ENCODE data around the gene TRIM61.
"Not testable (repeated sequence)": the region's sequence is repeated elsewhere in the genome, so short reads cannot be mapped to it uniquely, and the experiment has no call there.

TRIM61 gene

DNA sequence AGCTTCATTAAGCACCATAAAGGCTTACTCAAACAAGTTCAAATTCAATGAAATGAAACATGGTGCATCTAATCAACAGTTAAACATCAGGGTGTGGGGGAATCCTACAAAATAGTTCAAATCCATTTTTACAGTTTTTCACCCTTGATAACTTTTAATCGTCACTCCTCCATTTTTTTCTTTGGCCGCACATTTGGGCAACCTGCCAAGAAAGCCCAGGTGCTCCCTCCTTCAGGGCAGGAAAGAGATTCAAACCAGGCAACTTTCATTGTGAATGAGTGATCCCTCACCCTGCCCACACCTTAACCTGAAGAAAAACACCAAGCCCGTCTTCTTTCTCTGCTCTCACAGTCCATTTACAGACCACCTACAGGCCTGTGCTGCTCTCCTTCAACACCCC lies 24.9 kb downstream of the TRIM61 start:
- no peaks in the 10 kb centered on the region for H3K4me1 ChIP-seq (ENCODE audit: control insufficient read depth, insufficient read depth, low read length)
- no peaks in the 10 kb centered on the region for H3K36me3 ChIP-seq (ENCODE audit: control insufficient read depth, insufficient read depth, low read length)
- no peak overlapping the region for H3K27ac ChIP-seq (ENCODE audit: low read depth, low read length)
- H3K4me3 ChIP-seq (ENCODE audit: low read length): no peak overlapping the region
- no peaks in the 10 kb centered on the region for H3K27me3 ChIP-seq (ENCODE audit: control insufficient read depth, insufficient read depth, low read length)
- H3K9ac ChIP-seq (ENCODE audit: low read length): no peak overlapping the region

DNA sequence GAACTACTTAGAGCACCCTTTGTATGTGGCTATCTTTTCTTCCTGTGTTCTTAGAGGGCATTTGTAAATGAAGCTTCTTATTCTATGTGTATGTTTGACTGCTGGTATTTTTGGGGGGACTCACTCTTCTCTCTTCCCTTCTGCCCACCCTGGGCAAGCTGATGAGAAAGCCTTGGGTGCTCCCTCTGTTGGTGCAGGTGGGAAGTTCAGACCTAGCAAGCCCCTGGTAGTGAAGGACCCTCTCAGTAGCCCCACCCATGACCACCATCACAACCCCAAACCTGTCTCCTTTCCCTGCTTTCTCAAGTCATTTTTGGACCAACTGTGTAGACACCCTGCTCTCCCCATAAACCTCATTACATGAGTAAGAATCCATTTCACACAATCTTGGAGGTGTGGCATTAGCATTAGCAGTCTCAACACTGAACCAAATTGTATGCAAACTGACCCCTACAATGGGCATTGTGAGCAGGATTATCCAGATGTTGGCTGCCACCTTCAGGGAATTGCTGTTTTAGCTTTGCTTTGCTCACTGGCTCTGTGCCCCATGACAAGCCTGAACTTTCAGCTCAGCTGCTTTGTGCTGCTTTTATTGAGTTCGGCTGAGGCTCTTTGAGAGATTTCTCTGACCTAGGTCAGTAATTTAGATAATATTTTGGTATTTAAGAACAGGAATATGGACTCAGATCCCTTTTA lies 27.9 kb downstream of the TRIM61 start:
- Histone ChIP-seq H3K4me1 (ENCODE audit: control insufficient read depth, insufficient read depth, low read length) (no peaks in the 10 kb centered on the region), H3K27ac (ENCODE audit: low read depth, low read length) (no peak overlapping the region), H3K27me3 (ENCODE audit: control insufficient read depth, insufficient read depth, low read length) (no peaks in the 10 kb centered on the region), H3K4me3 (ENCODE audit: low read length) (no peak overlapping the region), H3K9ac (ENCODE audit: low read length) (no peak overlapping the region), H3K36me3 (ENCODE audit: control insufficient read depth, insufficient read depth, low read length) (no peaks in the 10 kb centered on the region)

DNA sequence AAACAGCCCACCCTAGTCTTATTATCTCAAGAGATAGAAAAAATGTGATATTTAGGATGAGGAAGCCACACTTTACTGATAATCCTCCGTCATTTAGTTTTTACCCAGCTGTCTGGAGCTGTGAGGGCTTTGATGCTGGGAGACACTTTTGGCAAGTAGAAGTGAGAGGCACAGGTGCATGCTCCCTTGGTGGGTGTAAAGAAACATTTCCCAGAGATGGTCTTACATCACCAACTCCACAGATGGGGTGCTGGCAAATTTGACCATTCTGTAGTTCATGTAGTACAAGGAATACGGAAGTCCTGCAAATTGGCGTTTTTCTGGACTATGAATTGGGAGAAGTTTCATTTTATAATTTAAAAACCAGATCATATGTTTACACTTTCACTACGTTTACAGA lies 28.5 kb downstream of the TRIM61 start:
- no peaks in the 10 kb centered on the region for H3K4me1 ChIP-seq (ENCODE audit: control insufficient read depth, insufficient read depth, low read length)
- no peaks in the 10 kb centered on the region for H3K27me3 ChIP-seq (ENCODE audit: control insufficient read depth, insufficient read depth, low read length)
- no peak overlapping the region for H3K27ac ChIP-seq (ENCODE audit: low read depth, low read length)
- H3K36me3 ChIP-seq (ENCODE audit: control insufficient read depth, insufficient read depth, low read length): no peaks in the 10 kb centered on the region
- no peak overlapping the region for H3K4me3 ChIP-seq (ENCODE audit: low read length)
- no peak overlapping the region for H3K9ac ChIP-seq (ENCODE audit: low read length)

DNA sequence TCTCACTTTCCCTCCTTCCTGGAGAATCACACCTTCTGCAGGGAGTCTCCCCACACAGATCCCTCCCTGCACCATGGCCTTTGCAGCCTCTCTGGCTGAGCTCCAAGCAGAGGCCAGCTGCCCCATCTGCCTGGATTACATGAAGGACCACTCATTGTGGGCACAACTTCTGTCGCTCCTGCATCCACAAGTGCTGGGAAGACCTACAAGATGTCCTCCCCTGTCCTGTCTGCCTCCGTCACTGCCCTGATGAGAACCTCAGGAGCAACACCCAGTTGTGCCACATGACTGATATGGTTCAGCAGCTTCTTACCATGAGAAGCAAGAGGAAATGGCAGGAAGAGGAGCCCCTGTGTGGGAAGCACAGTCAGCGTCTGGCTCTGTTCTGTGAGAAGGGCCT lies 29.5 kb downstream of the TRIM61 start:
- not testable (repeated sequence) for H3K36me3 ChIP-seq (ENCODE audit: control insufficient read depth, insufficient read depth, low read length); H3K4me1 ChIP-seq (ENCODE audit: control insufficient read depth, insufficient read depth, low read length); H3K9ac ChIP-seq (ENCODE audit: low read length); H3K27ac ChIP-seq (ENCODE audit: low read depth, low read length); H3K4me3 ChIP-seq (ENCODE audit: low read length); H3K27me3 ChIP-seq (ENCODE audit: control insufficient read depth, insufficient read depth, low read length)

DNA sequence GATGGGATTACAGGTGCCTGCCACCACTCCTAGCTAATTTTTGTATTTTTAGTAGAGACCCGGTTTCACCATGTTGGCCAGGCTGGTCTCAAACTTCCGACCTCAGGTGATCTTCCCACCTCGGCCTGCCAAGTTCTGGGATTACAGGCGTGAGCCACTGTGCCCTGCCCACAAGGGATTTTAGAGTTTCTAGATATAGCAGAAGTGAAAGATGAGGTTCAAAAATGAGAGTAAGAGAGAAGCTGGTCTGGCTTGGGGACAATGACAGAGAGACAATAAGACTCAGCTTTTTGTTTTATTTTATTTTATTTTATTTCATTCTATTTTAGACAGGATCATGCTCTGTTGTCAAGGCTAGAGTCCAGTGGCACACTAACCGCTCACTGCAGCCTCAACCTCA lies 30.6 kb downstream of the TRIM61 start:
- H3K27ac ChIP-seq (ENCODE audit: low read depth, low read length): no peak overlapping the region
- H3K9ac ChIP-seq (ENCODE audit: low read length): no peak overlapping the region
- H3K4me1 ChIP-seq (ENCODE audit: control insufficient read depth, insufficient read depth, low read length): no peaks in the 10 kb centered on the region
- H3K36me3 ChIP-seq (ENCODE audit: control insufficient read depth, insufficient read depth, low read length): no peaks in the 10 kb centered on the region
- H3K4me3 ChIP-seq (ENCODE audit: low read length): no peak overlapping the region
- H3K27me3 ChIP-seq (ENCODE audit: control insufficient read depth, insufficient read depth, low read length): no peaks in the 10 kb centered on the region

DNA sequence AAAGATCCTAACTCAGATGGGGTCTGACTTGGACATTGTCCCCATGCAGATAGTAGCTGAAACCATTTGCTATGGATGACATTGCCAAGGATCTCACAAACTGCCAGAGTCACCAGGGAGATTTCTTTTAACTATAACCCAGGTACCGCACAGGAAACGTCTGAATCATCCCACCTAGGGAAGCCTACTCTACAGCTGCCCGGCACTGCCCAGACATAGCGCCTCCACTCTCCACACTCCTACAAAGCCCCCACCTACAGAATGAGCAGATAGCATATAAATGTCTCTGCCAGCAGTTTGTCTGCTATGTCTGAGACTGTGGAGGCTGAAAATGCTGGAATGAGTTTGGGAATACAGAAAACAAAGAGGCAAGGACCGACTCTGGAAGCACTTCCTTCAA lies 32.3 kb downstream of the TRIM61 start:
- no peaks in the 10 kb centered on the region for H3K36me3 ChIP-seq (ENCODE audit: control insufficient read depth, insufficient read depth, low read length)
- H3K9ac ChIP-seq (ENCODE audit: low read length): no peak overlapping the region
- H3K4me1 ChIP-seq (ENCODE audit: control insufficient read depth, insufficient read depth, low read length): no peaks in the 10 kb centered on the region
- H3K27ac ChIP-seq (ENCODE audit: low read depth, low read length): no peak overlapping the region
- no peaks in the 10 kb centered on the region for H3K27me3 ChIP-seq (ENCODE audit: control insufficient read depth, insufficient read depth, low read length)
- no peak overlapping the region for H3K4me3 ChIP-seq (ENCODE audit: low read length)

DNA sequence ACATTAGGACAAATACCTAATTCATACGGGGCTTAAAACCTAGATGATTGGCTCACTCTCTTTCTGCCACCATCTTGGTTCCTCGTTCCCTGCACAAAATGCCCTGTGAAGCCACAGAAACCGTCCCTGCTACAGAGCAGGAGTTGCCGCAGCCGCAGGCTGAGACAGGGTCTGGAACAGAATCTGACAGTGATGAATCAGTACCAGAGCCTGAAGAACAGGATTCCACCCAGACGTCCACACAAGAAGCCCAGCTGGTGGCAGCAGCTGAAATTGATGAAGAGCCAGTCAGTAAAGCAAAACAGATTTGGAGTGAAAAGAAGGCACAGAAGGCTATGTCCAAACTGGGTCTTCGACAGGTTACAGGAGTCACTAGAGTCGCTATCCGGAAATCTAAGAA lies 34.3 kb downstream of the TRIM61 start:
- no peak overlapping the region for H3K9ac ChIP-seq (ENCODE audit: low read length)
- H3K27ac ChIP-seq (ENCODE audit: low read depth, low read length): no peak overlapping the region
- H3K27me3 ChIP-seq (ENCODE audit: control insufficient read depth, insufficient read depth, low read length): no peaks in the 10 kb centered on the region
- H3K36me3 ChIP-seq (ENCODE audit: control insufficient read depth, insufficient read depth, low read length): no peaks in the 10 kb centered on the region
- H3K4me1 ChIP-seq (ENCODE audit: control insufficient read depth, insufficient read depth, low read length): no peaks in the 10 kb centered on the region
- H3K4me3 ChIP-seq (ENCODE audit: low read length): no peak overlapping the region

DNA sequence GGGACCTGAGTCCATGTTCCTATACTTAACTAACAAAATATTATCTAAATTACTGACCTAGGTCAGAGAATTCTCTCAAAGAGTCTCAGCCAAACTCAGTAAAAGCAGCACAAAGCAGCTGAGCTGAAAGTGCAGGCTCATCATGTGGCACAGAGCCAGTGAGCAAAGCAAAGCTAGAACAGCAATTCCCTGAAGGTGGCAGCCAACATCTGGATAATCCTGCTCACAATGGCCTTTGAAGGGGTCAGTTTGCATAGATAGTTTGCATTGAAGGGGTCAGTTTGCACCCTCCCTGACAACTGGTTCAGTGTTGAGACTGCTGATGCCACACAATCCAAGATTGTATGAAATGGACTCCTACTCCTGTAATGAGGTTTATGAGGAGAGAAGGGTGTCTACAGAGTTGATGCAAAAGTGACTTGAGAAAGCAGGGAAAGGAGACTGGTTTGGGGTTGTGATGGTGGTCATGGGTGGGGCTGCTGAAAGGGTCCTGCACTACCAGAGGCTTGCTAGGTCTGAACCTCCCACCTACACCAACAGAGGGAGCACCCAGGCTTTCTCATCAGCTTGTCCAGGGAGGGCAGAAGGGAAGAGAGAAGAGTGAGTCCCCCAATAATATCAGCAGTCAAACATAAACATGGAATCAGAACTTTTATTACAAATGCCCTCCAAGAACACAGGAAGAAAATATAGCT lies 39.7 kb downstream of the TRIM61 start:
- Histone ChIP-seq H3K36me3 (ENCODE audit: control insufficient read depth, insufficient read depth, low read length) (no peaks in the 10 kb centered on the region), H3K9ac (ENCODE audit: low read length) (no peak overlapping the region), H3K4me3 (ENCODE audit: low read length) (no peak overlapping the region), H3K4me1 (ENCODE audit: control insufficient read depth, insufficient read depth, low read length) (no peaks in the 10 kb centered on the region), H3K27me3 (ENCODE audit: control insufficient read depth, insufficient read depth, low read length) (no peaks in the 10 kb centered on the region), H3K27ac (ENCODE audit: low read depth, low read length) (no peak overlapping the region)

DNA sequence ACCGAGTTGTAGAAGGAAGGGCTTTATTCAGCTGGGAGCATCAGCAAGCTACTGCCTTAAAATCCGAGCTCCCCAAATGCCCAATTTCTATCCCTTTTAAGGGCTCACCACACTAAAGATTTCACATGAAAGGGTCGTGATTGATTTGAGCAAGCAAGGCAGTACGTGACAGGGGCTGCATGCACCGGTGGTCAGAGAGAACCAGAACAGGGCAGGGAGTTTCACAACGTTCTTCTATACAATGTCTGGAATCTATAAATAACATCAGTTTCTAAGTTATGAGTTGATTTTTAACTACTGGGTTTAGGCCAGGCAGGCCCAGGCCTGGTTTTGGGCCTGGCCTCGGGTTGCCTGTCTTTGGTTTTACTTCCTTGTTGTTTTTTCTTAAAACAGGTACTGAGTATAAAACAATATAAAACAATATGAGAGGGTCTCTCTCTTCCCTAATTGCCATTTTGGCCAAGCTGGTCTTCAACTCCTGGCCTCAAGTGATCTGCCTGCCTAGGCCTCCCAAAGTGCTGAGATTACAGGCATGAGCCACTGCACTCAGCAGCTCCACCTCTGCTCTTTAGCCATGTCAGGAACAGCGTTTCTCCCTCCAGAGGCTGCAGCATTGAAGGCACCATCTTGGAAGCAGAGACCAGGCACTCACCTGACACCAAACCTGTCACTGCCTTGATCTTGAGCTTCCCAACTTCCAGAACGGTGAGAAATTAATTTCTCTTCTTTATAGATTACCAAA lies 41.4 kb downstream of the TRIM61 start:
- not testable (repeated sequence) for H3K36me3 ChIP-seq (ENCODE audit: control insufficient read depth, insufficient read depth, low read length); H3K9ac ChIP-seq (ENCODE audit: low read length); H3K4me3 ChIP-seq (ENCODE audit: low read length); H3K4me1 ChIP-seq (ENCODE audit: control insufficient read depth, insufficient read depth, low read length); H3K27me3 ChIP-seq (ENCODE audit: control insufficient read depth, insufficient read depth, low read length); H3K27ac ChIP-seq (ENCODE audit: low read depth, low read length)

DNA sequence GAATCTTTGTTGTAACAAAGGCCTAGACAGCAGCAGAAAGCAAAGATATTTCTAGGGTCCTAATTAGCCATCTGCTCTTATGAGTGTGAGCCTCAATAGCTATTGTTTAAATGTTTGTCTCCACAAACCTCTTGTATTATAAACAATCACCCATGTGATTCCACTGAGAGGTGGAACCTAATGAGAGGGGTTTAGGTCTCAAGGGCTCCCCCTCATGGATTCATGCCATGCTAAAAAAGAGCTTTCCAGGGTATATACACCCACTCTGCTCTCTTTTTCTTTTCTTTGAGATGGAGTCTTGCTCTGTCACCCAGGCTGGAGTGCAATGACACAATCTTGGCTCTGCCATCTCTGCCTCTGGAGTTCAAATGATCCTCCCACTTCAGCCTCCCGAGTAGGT lies 42.1 kb downstream of the TRIM61 start:
- Histone ChIP-seq H3K4me3 (ENCODE audit: low read length) (no peak overlapping the region), H3K9ac (ENCODE audit: low read length) (no peak overlapping the region), H3K27ac (ENCODE audit: low read depth, low read length) (no peak overlapping the region), H3K27me3 (ENCODE audit: control insufficient read depth, insufficient read depth, low read length) (no peaks in the 10 kb centered on the region), H3K36me3 (ENCODE audit: control insufficient read depth, insufficient read depth, low read length) (no peaks in the 10 kb centered on the region), H3K4me1 (ENCODE audit: control insufficient read depth, insufficient read depth, low read length) (no peaks in the 10 kb centered on the region)

DNA sequence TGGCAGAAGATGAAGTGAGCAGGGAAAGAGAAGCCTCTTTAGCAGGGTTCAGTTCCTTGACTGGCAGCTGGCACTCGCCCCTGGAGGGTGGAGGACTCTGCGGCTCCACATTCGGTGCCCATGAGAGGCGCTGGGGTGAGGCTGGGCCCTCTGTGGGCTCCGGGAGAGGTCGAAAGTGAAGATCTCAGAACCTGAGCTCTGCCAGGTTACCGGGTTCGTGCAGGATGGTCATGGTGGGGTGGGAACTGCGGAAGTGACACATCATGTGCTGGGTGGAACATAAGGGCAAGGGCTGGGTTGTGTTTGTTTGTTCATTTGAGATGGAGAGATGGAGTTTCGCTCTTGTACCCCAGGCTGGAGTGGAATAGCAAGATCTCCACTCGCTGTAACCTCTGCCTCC lies 44.2 kb downstream of the TRIM61 start:
- no peaks in the 10 kb centered on the region for H3K36me3 ChIP-seq (ENCODE audit: control insufficient read depth, insufficient read depth, low read length)
- no peaks in the 10 kb centered on the region for H3K27me3 ChIP-seq (ENCODE audit: control insufficient read depth, insufficient read depth, low read length)
- no peak overlapping the region for H3K9ac ChIP-seq (ENCODE audit: low read length)
- no peak overlapping the region for H3K27ac ChIP-seq (ENCODE audit: low read depth, low read length)
- no peak overlapping the region for H3K4me3 ChIP-seq (ENCODE audit: low read length)
- no peaks in the 10 kb centered on the region for H3K4me1 ChIP-seq (ENCODE audit: control insufficient read depth, insufficient read depth, low read length)

DNA sequence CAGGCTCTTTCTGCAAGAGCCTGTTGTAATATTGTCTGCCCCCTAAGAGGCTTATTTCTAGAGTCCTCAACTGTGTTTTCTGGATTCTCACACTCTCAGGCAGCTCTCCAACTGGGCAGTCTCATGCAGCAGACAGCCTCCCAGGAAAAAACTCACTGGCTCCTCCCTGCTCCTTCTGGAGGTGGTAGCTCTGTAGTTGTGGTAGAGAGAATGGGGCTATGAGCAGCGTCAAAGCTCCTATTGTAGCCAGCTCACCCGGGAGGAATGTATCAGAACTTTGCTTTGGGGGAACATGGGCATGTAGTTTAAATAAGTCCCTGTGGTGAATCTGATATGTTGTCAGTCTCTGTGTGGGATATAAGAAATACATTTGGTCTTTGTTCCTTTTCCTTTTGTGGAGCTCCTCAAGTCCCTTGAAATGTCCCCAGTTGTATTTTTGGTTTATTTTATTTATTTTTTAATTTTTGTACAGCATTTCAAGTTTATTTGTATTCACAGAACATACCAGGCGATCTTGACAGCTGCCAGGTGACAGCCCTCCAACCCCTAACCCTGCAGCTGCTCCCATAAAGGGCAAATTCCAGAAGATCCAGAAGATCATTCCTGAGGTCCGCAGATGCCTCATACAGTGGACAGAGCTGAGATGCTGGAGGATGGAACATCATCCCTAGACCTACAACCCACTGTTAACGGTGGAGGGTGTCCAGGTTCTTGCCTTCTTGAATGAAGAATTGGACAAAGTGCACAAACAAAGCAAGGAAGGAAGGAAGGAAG lies 45.7 kb downstream of the TRIM61 start:
- Histone ChIP-seq H3K9ac (ENCODE audit: low read length) (no peak overlapping the region), H3K36me3 (ENCODE audit: control insufficient read depth, insufficient read depth, low read length) (no peaks in the 10 kb centered on the region), H3K27me3 (ENCODE audit: control insufficient read depth, insufficient read depth, low read length) (no peaks in the 10 kb centered on the region), H3K27ac (ENCODE audit: low read depth, low read length) (no peak overlapping the region), H3K4me3 (ENCODE audit: low read length) (no peak overlapping the region), H3K4me1 (ENCODE audit: control insufficient read depth, insufficient read depth, low read length) (no peaks in the 10 kb centered on the region)

Measured in rectal smooth muscle tissue (tissue), 1 donor.